GM23338 (cell line): ENCODE results near the gene CDC34. TPM values are rescaled to one million over a fixed set of nuclear protein-coding genes. Genes with fewer than 3 reads are reported as not detected.

Experiments
- ATAC-seq: fragments of 200-7000 bp; cut with Tn5 transposase; 3 replicates; pipeline ENCODE4 v1.9.1; 2020
- DNase-seq: peaks from one replicate; pipeline ENCODE4 v3.0.0-alpha.2; 2015; ENCODE audit warnings: low spot score
- H2AFZ ChIP-seq: fragments of 200-600 bp; sonication (generic); 2 replicates; pipeline ENCODE4 v1.8.0; 2016; ENCODE audit warnings: antibody characterized with exemption, mild to moderate bottlenecking, moderate library complexity
- H3F3A ChIP-seq: fragments of 200-600 bp; sonication (generic); replicated peaks from 2 replicates; pipeline ENCODE4 v1.8.0; 2017; ENCODE audit warnings: antibody characterized with exemption, mixed run types, low read depth
- H3K27ac ChIP-seq: fragments of 200-600 bp; sonication (generic); 2 replicates; pipeline ENCODE4 v1.6.1; 2016; ENCODE audit warnings: low read depth
- H3K27me3 ChIP-seq: fragments of 200-600 bp; sonication (generic); 2 replicates; pipeline ENCODE4 v1.8.0; 2016; ENCODE audit warnings: mild to moderate bottlenecking, mixed run types, moderate library complexity; ENCODE audit not compliant: insufficient read depth
- H3K36me3 ChIP-seq: fragments of 200-600 bp; sonication (generic); 2 replicates; pipeline ENCODE4 v1.8.0; 2016; ENCODE audit warnings: mild to moderate bottlenecking; ENCODE audit not compliant: insufficient read depth
- H3K4me1 ChIP-seq: fragments of 200-600 bp; sonication (generic); 2 replicates; pipeline ENCODE4 v1.8.0; 2016; ENCODE audit warnings: mild to moderate bottlenecking, moderate library complexity; ENCODE audit not compliant: insufficient read depth
- H3K4me2 ChIP-seq: fragments of 200-600 bp; sonication (generic); 2 replicates; pipeline ENCODE4 v1.7.1; 2017; ENCODE audit warnings: mixed run types
- H3K4me3 ChIP-seq: fragments of 200-600 bp; sonication (generic); 2 replicates; pipeline ENCODE4 v1.6.1; 2016; ENCODE audit warnings: mixed run types
- H3K79me2 ChIP-seq: fragments of 200-600 bp; sonication (generic); replicated peaks from 2 replicates; pipeline ENCODE4 v1.8.0; 2017; ENCODE audit warnings: mild to moderate bottlenecking; ENCODE audit not compliant: insufficient read depth
- H3K9me2 ChIP-seq: fragments of 200-600 bp; sonication (generic); 2 replicates; pipeline ENCODE4 v1.8.0; 2017; ENCODE audit not compliant: insufficient read depth
- H4K20me1 ChIP-seq: fragments of 200-600 bp; sonication (generic); replicated peaks from 2 replicates; pipeline ENCODE4 v1.8.0; 2017; ENCODE audit warnings: mild to moderate bottlenecking; ENCODE audit not compliant: insufficient read depth
- H3K27ac Mint-ChIP-seq: 2 replicates; pipeline ENCODE4 v1.8.0; 2020; ENCODE audit warnings: inconsistent platforms, mild to moderate bottlenecking, moderate library complexity, mixed read lengths
- H3K27me3 Mint-ChIP-seq: 3 replicates; pipeline ENCODE4 v1.8.0; 2022; ENCODE audit warnings: low read depth, mild to moderate bottlenecking, moderate library complexity, mixed read lengths, inconsistent platforms; ENCODE audit not compliant: insufficient read depth, poor library complexity
- H3K36me3 Mint-ChIP-seq: 3 replicates; pipeline ENCODE4 v1.8.0; 2021; ENCODE audit warnings: low read depth, mild to moderate bottlenecking, inconsistent platforms, moderate library complexity, mixed read lengths
- H3K4me1 Mint-ChIP-seq: 3 replicates; pipeline ENCODE4 v1.8.0; 2020; ENCODE audit warnings: mild to moderate bottlenecking, inconsistent platforms, mixed read lengths
- H3K4me3 Mint-ChIP-seq: 3 replicates; pipeline ENCODE4 v1.8.0; 2021; ENCODE audit warnings: moderate library complexity, mild to moderate bottlenecking, inconsistent platforms, mixed read lengths
- H3K9me3 Mint-ChIP-seq: 3 replicates; pipeline ENCODE4 v1.8.0; 2020; ENCODE audit warnings: moderate library complexity, mild to moderate bottlenecking, inconsistent platforms, mixed read lengths
- CTCF ChIP-seq, 2 experiments: fragments of 200-600 bp in 1 of 2; sonication (generic) in 1 of 2; conservative IDR thresholded peaks; 2 replicates each; pipeline versions ENCODE4 v1.5.1 to v1.6.1; 2016 to 2017; ENCODE audit warnings: antibody characterized with exemption in 2 of 2, low read depth in 2 of 2, mild to moderate bottlenecking in 2 of 2, moderate library complexity in 1 of 2
- EZH2 ChIP-seq: fragments of 200-600 bp; sonication (generic); IDR thresholded peaks from one replicate; pipeline ENCODE4 v1.8.0; 2017; ENCODE audit warnings: antibody characterized with exemption, mild to moderate bottlenecking, low read depth; ENCODE audit not compliant: unreplicated experiment
- EZH2phosphoT487 ChIP-seq: fragments of 200-600 bp; sonication (generic); IDR thresholded peaks from one replicate; pipeline ENCODE4 v1.8.1; 2018; ENCODE audit warnings: antibody characterized with exemption; ENCODE audit not compliant: unreplicated experiment
- STAT1 ChIP-seq: IDR thresholded peaks from one replicate; pipeline ENCODE4 v1.6.1; 2016; ENCODE audit warnings: antibody characterized with exemption; ENCODE audit not compliant: unreplicated experiment
- ZNF114 ChIP-seq: fragments of 250-450 bp; sonication (Bioruptor Pico); IDR thresholded peaks from 2 replicates; pipeline ENCODE4 v1.5.0; 2020; ENCODE audit warnings: mild to moderate bottlenecking, moderate library complexity
- ZNF331 ChIP-seq: fragments of 250-450 bp; sonication (Bioruptor Pico); IDR thresholded peaks from 2 replicates; pipeline ENCODE4 v1.5.0; 2020; ENCODE audit warnings: low read depth, mild to moderate bottlenecking, moderate library complexity
- polyA plus RNA-seq: library from polyadenylated mRNA; unstranded; fragments of >200 nt; fragmentation: Nextera tagmentation; extraction: Ambion mirVana; gene quantifications from 2 replicates; pipeline ENCODE4 v1.2.1, GENCODE V29; 2016
- total RNA-seq: library from RNA; depleted of rRNA; stranded (reverse); fragments of >200 nt; shearing (Covaris generic); gene quantifications from 2 replicates; pipeline ENCODE4 v1.2.3, GENCODE V29; 2014
- TF ChIP-seq, protein P1 (sequence below): fragments of 250-450 bp; sonication (Bioruptor Pico); IDR thresholded peaks from 2 replicates; pipeline ENCODE4 v1.5.0; 2020; ENCODE audit warnings: mild to moderate bottlenecking, moderate library complexity
- TF ChIP-seq, protein P2 (sequence below): IDR thresholded peaks from one replicate; pipeline ENCODE4 v1.6.1; 2018; ENCODE audit warnings: antibody characterized with exemption; ENCODE audit not compliant: unreplicated experiment

The CDC34 gene
- total and polyA plus RNA-seq, 2 experiments from 2014 or later, result 114 to 148 TPM

- TF ChIP-seq, protein P1, sequence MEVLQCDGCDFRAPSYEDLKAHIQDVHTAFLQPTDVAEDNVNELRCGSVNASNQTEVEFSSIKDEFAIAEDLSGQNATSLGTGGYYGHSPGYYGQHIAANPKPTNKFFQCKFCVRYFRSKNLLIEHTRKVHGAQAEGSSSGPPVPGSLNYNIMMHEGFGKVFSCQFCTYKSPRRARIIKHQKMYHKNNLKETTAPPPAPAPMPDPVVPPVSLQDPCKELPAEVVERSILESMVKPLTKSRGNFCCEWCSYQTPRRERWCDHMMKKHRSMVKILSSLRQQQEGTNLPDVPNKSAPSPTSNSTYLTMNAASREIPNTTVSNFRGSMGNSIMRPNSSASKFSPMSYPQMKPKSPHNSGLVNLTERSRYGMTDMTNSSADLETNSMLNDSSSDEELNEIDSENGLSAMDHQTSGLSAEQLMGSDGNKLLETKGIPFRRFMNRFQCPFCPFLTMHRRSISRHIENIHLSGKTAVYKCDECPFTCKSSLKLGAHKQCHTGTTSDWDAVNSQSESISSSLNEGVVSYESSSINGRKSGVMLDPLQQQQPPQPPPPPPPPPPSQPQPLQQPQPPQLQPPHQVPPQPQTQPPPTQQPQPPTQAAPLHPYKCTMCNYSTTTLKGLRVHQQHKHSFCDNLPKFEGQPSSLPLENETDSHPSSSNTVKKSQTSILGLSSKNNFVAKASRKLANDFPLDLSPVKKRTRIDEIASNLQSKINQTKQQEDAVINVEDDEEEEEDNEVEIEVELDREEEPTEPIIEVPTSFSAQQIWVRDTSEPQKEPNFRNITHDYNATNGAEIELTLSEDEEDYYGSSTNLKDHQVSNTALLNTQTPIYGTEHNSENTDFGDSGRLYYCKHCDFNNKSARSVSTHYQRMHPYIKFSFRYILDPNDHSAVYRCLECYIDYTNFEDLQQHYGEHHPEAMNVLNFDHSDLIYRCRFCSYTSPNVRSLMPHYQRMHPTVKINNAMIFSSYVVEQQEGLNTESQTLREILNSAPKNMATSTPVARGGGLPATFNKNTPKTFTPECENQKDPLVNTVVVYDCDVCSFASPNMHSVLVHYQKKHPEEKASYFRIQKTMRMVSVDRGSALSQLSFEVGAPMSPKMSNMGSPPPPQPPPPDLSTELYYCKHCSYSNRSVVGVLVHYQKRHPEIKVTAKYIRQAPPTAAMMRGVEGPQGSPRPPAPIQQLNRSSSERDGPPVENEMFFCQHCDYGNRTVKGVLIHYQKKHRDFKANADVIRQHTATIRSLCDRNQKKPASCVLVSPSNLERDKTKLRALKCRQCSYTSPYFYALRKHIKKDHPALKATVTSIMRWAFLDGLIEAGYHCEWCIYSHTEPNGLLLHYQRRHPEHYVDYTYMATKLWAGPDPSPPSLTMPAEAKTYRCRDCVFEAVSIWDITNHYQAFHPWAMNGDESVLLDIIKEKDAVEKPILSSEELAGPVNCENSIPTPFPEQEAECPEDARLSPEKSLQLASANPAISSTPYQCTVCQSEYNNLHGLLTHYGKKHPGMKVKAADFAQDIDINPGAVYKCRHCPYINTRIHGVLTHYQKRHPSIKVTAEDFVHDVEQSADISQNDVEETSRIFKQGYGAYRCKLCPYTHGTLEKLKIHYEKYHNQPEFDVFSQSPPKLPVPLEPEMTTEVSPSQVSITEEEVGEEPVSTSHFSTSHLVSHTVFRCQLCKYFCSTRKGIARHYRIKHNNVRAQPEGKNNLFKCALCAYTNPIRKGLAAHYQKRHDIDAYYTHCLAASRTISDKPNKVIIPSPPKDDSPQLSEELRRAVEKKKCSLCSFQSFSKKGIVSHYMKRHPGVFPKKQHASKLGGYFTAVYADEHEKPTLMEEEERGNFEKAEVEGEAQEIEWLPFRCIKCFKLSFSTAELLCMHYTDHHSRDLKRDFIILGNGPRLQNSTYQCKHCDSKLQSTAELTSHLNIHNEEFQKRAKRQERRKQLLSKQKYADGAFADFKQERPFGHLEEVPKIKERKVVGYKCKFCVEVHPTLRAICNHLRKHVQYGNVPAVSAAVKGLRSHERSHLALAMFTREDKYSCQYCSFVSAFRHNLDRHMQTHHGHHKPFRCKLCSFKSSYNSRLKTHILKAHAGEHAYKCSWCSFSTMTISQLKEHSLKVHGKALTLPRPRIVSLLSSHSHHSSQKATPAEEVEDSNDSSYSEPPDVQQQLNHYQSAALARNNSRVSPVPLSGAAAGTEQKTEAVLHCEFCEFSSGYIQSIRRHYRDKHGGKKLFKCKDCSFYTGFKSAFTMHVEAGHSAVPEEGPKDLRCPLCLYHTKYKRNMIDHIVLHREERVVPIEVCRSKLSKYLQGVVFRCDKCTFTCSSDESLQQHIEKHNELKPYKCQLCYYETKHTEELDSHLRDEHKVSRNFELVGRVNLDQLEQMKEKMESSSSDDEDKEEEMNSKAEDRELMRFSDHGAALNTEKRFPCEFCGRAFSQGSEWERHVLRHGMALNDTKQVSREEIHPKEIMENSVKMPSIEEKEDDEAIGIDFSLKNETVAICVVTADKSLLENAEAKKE (CRISPR knock-in tag), result no peak
- TF ChIP-seq, protein P2, sequence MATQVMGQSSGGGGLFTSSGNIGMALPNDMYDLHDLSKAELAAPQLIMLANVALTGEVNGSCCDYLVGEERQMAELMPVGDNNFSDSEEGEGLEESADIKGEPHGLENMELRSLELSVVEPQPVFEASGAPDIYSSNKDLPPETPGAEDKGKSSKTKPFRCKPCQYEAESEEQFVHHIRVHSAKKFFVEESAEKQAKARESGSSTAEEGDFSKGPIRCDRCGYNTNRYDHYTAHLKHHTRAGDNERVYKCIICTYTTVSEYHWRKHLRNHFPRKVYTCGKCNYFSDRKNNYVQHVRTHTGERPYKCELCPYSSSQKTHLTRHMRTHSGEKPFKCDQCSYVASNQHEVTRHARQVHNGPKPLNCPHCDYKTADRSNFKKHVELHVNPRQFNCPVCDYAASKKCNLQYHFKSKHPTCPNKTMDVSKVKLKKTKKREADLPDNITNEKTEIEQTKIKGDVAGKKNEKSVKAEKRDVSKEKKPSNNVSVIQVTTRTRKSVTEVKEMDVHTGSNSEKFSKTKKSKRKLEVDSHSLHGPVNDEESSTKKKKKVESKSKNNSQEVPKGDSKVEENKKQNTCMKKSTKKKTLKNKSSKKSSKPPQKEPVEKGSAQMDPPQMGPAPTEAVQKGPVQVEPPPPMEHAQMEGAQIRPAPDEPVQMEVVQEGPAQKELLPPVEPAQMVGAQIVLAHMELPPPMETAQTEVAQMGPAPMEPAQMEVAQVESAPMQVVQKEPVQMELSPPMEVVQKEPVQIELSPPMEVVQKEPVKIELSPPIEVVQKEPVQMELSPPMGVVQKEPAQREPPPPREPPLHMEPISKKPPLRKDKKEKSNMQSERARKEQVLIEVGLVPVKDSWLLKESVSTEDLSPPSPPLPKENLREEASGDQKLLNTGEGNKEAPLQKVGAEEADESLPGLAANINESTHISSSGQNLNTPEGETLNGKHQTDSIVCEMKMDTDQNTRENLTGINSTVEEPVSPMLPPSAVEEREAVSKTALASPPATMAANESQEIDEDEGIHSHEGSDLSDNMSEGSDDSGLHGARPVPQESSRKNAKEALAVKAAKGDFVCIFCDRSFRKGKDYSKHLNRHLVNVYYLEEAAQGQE, result no peak
- no peak for TF ChIP-seq ZNF331 (CRISPR knock-in tag)
- no peak for TF ChIP-seq STAT1
Measured at GRCh38 chr19:583198-583967, 51.8 kb downstream of the CDC34 start (continued).

DNA sequence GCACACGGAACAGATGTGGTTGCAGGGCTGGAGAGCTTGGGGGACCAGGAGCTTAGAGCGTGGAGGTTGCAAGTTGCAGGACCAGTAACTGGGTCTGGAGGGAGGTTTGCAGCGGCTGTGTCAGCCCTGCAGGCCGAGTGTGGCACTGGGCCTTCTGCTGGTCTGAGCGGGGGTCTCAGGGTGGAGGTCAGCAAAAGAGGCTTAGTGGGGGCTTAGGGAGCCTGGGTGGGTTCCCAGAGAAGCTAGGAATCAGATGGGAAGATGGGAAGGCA, 52.3 kb downstream of the CDC34 start:
- H3K36me3 Mint-ChIP-seq, result peaks cover 17% of the 10 kb centered on the region
- peak overlapping the region; percentile 18; the same call in 1 of the 3 replicates for H3K4me3 Mint-ChIP-seq
- H4K20me1 ChIP-seq, result peaks cover 15% of the 10 kb centered on the region; the same call in 1 of the 2 replicates
- no peaks in the 10 kb centered on the region for H3K9me3 Mint-ChIP-seq
- H3K4me2 ChIP-seq, result no peak overlapping the region
- peak; percentile 42 for DNase-seq
- peaks cover 19% of the 10 kb centered on the region for H3F3A ChIP-seq
- H3K4me1 ChIP-seq, result peaks cover 5% of the 10 kb centered on the region; the same call in 1 of the 2 replicates
- peak overlapping the region; percentile 80; the same call in 1 of the 2 replicates for H3K27ac Mint-ChIP-seq
- H3K79me2 ChIP-seq, result peaks cover 14% of the 10 kb centered on the region
- no peak overlapping the region for H2AFZ ChIP-seq
- H3K27me3 ChIP-seq, result peaks cover 7% of the 10 kb centered on the region
- H3K36me3 ChIP-seq, result no peaks in the 10 kb centered on the region; the same call in 1 of the 2 replicates
- H3K27me3 Mint-ChIP-seq, result peaks cover 30% of the 10 kb centered on the region
- H3K27ac ChIP-seq, result no peak overlapping the region
- H3K4me1 Mint-ChIP-seq, result peaks cover 5% of the 10 kb centered on the region; the same call in 2 of the 3 replicates
- no peaks in the 10 kb centered on the region for H3K9me2 ChIP-seq
- ATAC-seq, result peak; percentile 3; the same call in 2 of the 3 replicates
- no peak overlapping the region for H3K4me3 ChIP-seq
- TF ChIP-seq ZNF331 (CRISPR knock-in tag) (no peak), EZH2 (no peak), EZH2phosphoT487 (no peak), STAT1 (no peak), ZNF114 (CRISPR knock-in tag) (no peak), CTCF (conservative IDR thresholded peaks at IDR 0.05; ENCODE audit: low read depth in 2 of 2) (no peak)
- TF ChIP-seq, protein P2, result no peak
